HL-60 (cell line): ENCODE measurements around the gene EZH1.

Experiments used
- DNase-seq, 2 experiments: peaks; one replicate each; pipeline ENCODE4 v3.0.0-alpha.2; 2010 to 2020; ENCODE audit warnings: low read depth in 1 of 2, low spot score in 1 of 2
- H3K27ac ChIP-seq: fragments of 250-450 bp; sonication (Bioruptor Pico); replicated peaks from 2 replicates; pipeline ENCODE4 v1.5.1; 2020; ENCODE audit warnings: mild to moderate bottlenecking, moderate library complexity
- H3K27me3 ChIP-seq: fragments of 250-450 bp; sonication (Bioruptor Pico); 2 replicates; pipeline ENCODE4 v1.5.1; 2021; ENCODE audit warnings: mild to moderate bottlenecking, moderate library complexity; ENCODE audit not compliant: insufficient read depth, poor library complexity, severe bottlenecking
- H3K4me3 ChIP-seq: replicated peaks from 2 replicates; pipeline ENCODE4 v1.5.1; 2011; ENCODE audit warnings: mild to moderate bottlenecking, control low read depth, low read length; ENCODE audit not compliant: insufficient read depth
- GABPA ChIP-seq: IDR thresholded peaks from 2 replicates; pipeline ENCODE4 v1.6.1; 2012; ENCODE audit warnings: low read depth
- POLR2AphosphoS5 ChIP-seq: IDR thresholded peaks from 2 replicates; pipeline ENCODE4 v1.6.1; 2012; ENCODE audit warnings: low read depth
- SPI1 ChIP-seq: IDR thresholded peaks from 2 replicates; pipeline ENCODE4 v1.6.1; 2012; ENCODE audit warnings: low read depth, mild to moderate bottlenecking, borderline replicate concordance
- TF ChIP-seq, protein P1 (sequence below): IDR thresholded peaks from one replicate; pipeline ENCODE4 v1.5.1; 2011; ENCODE audit warnings: low read length, control low read depth, inconsistent platforms; ENCODE audit not compliant: insufficient read depth
- TF ChIP-seq, protein P2 (sequence below): IDR thresholded peaks from 2 replicates; pipeline ENCODE4 v1.6.1; 2012; ENCODE audit warnings: low read depth; ENCODE audit not compliant: insufficient replicate concordance

The EZH1 gene

DNA sequence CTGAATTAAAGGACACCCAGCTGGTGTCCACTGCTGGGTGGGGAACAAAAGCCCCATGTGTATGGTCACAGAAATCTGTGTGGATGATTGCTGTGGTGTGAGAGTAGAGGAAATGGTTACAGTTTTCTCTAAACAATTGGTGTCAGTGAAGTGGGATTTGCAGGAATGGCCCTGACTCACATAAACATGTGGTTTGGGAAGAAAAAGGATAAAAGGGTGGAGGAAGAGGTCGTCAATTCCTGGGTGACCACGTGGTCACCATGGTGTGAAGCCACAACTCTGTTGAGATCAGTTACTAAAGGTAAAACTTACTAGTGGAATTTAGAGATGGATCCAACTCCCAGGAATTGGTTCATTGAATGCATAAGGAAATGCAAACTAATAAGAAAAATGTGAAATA is 89.3 kb downstream of the EZH1 start:
- TF ChIP-seq, protein P1, sequence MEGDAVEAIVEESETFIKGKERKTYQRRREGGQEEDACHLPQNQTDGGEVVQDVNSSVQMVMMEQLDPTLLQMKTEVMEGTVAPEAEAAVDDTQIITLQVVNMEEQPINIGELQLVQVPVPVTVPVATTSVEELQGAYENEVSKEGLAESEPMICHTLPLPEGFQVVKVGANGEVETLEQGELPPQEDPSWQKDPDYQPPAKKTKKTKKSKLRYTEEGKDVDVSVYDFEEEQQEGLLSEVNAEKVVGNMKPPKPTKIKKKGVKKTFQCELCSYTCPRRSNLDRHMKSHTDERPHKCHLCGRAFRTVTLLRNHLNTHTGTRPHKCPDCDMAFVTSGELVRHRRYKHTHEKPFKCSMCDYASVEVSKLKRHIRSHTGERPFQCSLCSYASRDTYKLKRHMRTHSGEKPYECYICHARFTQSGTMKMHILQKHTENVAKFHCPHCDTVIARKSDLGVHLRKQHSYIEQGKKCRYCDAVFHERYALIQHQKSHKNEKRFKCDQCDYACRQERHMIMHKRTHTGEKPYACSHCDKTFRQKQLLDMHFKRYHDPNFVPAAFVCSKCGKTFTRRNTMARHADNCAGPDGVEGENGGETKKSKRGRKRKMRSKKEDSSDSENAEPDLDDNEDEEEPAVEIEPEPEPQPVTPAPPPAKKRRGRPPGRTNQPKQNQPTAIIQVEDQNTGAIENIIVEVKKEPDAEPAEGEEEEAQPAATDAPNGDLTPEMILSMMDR, result no peak
- no peak for TF ChIP-seq POLR2AphosphoS5
- TF ChIP-seq, protein P2, sequence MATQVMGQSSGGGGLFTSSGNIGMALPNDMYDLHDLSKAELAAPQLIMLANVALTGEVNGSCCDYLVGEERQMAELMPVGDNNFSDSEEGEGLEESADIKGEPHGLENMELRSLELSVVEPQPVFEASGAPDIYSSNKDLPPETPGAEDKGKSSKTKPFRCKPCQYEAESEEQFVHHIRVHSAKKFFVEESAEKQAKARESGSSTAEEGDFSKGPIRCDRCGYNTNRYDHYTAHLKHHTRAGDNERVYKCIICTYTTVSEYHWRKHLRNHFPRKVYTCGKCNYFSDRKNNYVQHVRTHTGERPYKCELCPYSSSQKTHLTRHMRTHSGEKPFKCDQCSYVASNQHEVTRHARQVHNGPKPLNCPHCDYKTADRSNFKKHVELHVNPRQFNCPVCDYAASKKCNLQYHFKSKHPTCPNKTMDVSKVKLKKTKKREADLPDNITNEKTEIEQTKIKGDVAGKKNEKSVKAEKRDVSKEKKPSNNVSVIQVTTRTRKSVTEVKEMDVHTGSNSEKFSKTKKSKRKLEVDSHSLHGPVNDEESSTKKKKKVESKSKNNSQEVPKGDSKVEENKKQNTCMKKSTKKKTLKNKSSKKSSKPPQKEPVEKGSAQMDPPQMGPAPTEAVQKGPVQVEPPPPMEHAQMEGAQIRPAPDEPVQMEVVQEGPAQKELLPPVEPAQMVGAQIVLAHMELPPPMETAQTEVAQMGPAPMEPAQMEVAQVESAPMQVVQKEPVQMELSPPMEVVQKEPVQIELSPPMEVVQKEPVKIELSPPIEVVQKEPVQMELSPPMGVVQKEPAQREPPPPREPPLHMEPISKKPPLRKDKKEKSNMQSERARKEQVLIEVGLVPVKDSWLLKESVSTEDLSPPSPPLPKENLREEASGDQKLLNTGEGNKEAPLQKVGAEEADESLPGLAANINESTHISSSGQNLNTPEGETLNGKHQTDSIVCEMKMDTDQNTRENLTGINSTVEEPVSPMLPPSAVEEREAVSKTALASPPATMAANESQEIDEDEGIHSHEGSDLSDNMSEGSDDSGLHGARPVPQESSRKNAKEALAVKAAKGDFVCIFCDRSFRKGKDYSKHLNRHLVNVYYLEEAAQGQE, result no peak
- no peak for TF ChIP-seq SPI1
- no peak for TF ChIP-seq GABPA
- H3K27ac ChIP-seq, result no peak overlapping the region
- no peak overlapping the region for H3K4me3 ChIP-seq
- peaks cover 4% of the 10 kb centered on the region for H3K27me3 ChIP-seq
- DNase-seq, result no peak

DNA sequence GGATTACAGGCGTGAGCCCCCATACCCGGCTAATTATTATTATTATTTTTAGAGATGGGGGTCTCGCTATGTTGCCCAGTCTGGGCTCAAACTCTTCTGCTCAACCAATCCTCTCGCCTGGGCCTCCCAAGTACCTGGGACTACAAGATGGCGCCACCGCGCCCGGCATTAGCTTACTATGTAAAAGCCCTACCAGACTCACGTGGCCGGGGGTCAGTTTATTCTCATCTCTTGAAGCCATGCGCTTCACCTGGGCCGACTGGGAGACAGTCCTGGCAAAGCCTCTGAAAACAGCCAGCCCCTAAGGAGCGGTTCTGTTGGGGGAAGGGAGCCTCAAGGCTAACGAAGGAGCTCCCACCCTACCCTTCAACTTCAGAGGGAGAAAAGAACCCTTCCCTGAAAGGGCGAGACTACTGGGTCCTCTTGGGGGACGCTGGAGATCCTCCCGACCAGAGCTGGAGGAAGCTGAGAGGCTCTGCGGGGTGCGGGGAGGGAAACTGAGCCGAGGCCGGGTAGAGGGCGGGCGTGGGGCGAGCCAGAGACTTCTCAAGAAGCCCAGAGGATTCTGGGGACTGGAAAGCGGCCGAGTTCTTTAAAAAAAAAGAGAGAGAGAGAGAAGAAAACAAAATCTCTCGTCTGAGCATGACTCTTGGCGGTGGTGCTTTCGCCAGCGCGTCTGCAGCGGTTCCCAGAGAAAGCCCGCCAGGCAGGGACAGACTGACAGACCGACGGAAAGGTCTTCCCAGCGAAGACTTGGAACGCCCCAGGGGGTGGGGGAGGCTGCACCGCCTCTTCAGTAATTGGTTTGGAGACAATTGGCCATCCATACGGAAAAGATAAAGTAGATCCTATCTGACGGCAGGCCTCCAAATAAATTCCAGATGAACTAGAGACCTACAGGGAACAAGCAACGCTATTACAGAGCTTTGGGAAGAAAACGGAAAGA is 91.4 kb downstream of the EZH1 start:
- no peak for DNase-seq
- H3K4me3 ChIP-seq, result no peak overlapping the region
- peaks cover 2% of the 10 kb centered on the region for H3K27me3 ChIP-seq
- no peak for TF ChIP-seq POLR2AphosphoS5
- TF ChIP-seq, protein P1, result no peak
- no peak for TF ChIP-seq SPI1
- no peak for TF ChIP-seq GABPA
- TF ChIP-seq, protein P2, result no peak
- no peak overlapping the region for H3K27ac ChIP-seq

DNA sequence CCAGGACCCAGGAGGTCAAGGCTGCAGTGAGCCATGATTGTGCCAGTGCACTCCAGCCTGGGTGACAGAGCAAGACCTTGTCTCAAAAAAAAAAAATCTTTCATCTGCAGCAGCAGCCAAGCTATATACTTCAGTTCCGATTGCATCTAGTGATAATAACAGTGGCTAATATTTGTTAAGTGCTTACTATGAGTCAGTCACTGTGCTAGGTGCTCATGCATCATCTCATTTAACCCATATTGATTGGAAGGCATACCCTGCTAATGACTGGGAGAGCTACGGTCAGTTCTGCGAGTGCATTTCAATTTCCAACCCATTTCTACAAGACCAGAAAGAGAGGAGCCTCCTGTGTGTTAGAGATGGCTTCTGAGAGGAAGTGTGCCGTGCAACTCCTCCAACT is 93.4 kb downstream of the EZH1 start:
- Histone ChIP-seq H3K27ac (no peak overlapping the region), H3K4me3 (no peak overlapping the region), H3K27me3 (no peaks in the 10 kb centered on the region)
- no peak for TF ChIP-seq SPI1
- TF ChIP-seq GABPA, result no peak
- no peak for TF ChIP-seq POLR2AphosphoS5
- TF ChIP-seq, protein P1, result no peak
- TF ChIP-seq, protein P2, result no peak
- no peak for DNase-seq
